Ectodermal cell (in vitro differentiated cells): ENCODE measurements around the gene TOMM34.

Experiments
- H3K27ac ChIP-seq: 2 replicates; pipeline ENCODE4 v1.7.0; 2013; ENCODE audit warnings: mild to moderate bottlenecking, low read depth, low read length; ENCODE audit not compliant: insufficient read depth, poor library complexity, severe bottlenecking
- H3K27me3 ChIP-seq: 2 replicates; pipeline ENCODE4 v1.7.0; 2013; ENCODE audit warnings: mild to moderate bottlenecking, low read length; ENCODE audit not compliant: insufficient read depth, control insufficient read depth, poor library complexity, severe bottlenecking
- H3K36me3 ChIP-seq: one replicate; pipeline ENCODE4 v1.7.0; 2013; ENCODE audit warnings: low read length; ENCODE audit not compliant: control insufficient read depth, insufficient read depth
- H3K4me1 ChIP-seq: one replicate; pipeline ENCODE4 v1.7.0; 2013; ENCODE audit warnings: low read length; ENCODE audit not compliant: control insufficient read depth, insufficient read depth
- H3K4me3 ChIP-seq: 2 replicates; pipeline ENCODE4 v1.7.0; 2013; ENCODE audit warnings: low read depth, low read length, control low read depth; ENCODE audit not compliant: insufficient read depth
- H3K9me3 ChIP-seq: 2 replicates; pipeline ENCODE4 v1.7.0; 2013; ENCODE audit warnings: mild to moderate bottlenecking, low read length, moderate library complexity; ENCODE audit not compliant: control insufficient read depth
- WGBS, 2 experiments: methylation state at CpG; one replicate each; pipeline ENCODE4 v1.1.7; 2013; ENCODE audit warnings: missing lambda C conversion rate in 2 of 2; 5-methylcytosine and 5-hydroxymethylcytosine counted together

The TOMM34 gene

DNA sequence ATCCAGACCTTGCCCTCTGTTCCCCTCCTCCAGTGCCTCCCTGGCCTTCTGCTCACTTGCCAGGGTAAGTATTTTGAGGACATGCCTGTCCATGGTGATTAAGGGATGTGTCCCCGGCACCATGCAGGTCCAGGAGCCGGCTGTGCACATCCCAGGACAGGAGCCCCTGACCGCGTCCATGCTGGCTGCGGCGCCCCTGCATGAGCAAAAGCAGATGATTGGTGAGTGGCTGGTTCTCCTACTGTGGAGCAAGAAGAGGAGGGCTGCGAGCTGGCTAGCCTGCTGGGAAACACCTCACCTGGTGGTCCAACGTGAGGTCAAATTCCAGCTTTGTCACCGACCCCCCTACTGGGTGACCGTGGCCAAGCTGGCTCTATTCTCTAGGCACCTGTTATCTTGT lies 23.7 kb downstream of the TOMM34 start:
- no peaks in the 10 kb centered on the region for H3K4me1 ChIP-seq
- no peak overlapping the region for H3K27ac ChIP-seq
- no peaks in the 10 kb centered on the region for H3K27me3 ChIP-seq
- no peak overlapping the region for H3K4me3 ChIP-seq
- WGBS, 2 experiments, result 93 to 94% methylated on average over 10 of the region's 10 CpGs
- H3K36me3 ChIP-seq, result peaks cover 32% of the 10 kb centered on the region
- H3K9me3 ChIP-seq, result no peaks in the 10 kb centered on the region

GRCh38 chr20:44932916-44933315 lies 27.3 kb downstream of the TOMM34 start:
- WGBS, 2 experiments, result 98 to 99% methylated on average over 8 of the region's 8 CpGs
- H3K4me1 ChIP-seq, result no peaks in the 10 kb centered on the region
- H3K27me3 ChIP-seq, result no peaks in the 10 kb centered on the region
- no peak overlapping the region for H3K27ac ChIP-seq
- no peak overlapping the region for H3K4me3 ChIP-seq
- peaks cover 30% of the 10 kb centered on the region for H3K36me3 ChIP-seq
- no peaks in the 10 kb centered on the region for H3K9me3 ChIP-seq

GRCh38 chr20:44931911-44932310 lies 28.3 kb downstream of the TOMM34 start:
- WGBS, 2 experiments, result 87 to 91% methylated on average over 3 of the region's 3 CpGs
- H3K27ac ChIP-seq, result no peak overlapping the region

GRCh38 chr20:44930517-44931168 lies 29.6 kb downstream of the TOMM34 start:
- H3K27ac ChIP-seq, result no peak overlapping the region
- no peaks in the 10 kb centered on the region for H3K4me1 ChIP-seq
- no peaks in the 10 kb centered on the region for H3K9me3 ChIP-seq
- 94 to 96% methylated on average over 18 of the region's 18 CpGs for WGBS, 2 experiments
- no peak overlapping the region for H3K4me3 ChIP-seq
- no peaks in the 10 kb centered on the region for H3K27me3 ChIP-seq
- peaks cover 24% of the 10 kb centered on the region for H3K36me3 ChIP-seq

More at GRCh38 chr20:44931911-44932310, 28.3 kb downstream of the TOMM34 start:
- no peak overlapping the region for H3K4me3 ChIP-seq
- peaks cover 30% of the 10 kb centered on the region for H3K36me3 ChIP-seq
- no peaks in the 10 kb centered on the region for H3K9me3 ChIP-seq
- H3K4me1 ChIP-seq, result no peaks in the 10 kb centered on the region
- no peaks in the 10 kb centered on the region for H3K27me3 ChIP-seq

DNA sequence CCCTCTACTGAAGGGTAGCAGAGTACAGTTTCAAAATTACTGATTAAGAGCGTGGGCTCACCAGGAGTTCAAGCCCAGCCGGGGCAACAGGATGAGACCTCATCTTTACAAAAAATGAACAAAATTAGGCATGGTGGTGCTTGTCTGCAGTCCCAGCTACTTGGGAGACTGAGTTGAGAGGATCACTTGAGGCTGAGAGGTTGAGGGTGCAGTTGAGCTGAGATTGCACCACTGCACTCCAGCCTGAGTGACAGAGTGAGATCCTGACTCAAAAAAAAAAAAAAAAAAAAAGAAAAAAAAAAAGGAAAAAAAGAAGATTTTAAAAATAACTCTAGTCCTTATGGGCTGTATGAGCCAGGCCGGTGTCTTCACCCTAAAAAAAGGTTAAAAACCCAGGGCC lies 31.6 kb downstream of the TOMM34 start:
- no peaks in the 10 kb centered on the region for H3K27me3 ChIP-seq
- H3K4me3 ChIP-seq, result no peak overlapping the region
- H3K4me1 ChIP-seq, result no peaks in the 10 kb centered on the region
- peaks cover 23% of the 10 kb centered on the region for H3K36me3 ChIP-seq
- WGBS, 2 experiments, result 75 to 78% methylated on average over 3 of the region's 3 CpGs
- no peak overlapping the region for H3K27ac ChIP-seq
- no peaks in the 10 kb centered on the region for H3K9me3 ChIP-seq

- Histone ChIP-seq H3K9me3 (no peaks in the 10 kb centered on the region), H3K4me3 (no peak overlapping the region), H3K4me1 (no peaks in the 10 kb centered on the region), H3K36me3 (peaks cover 12% of the 10 kb centered on the region), H3K27ac (no peak overlapping the region), H3K27me3 (no peaks in the 10 kb centered on the region)
- WGBS, 2 experiments, result 87 to 90% methylated on average over 4 of the region's 4 CpGs
Observed at GRCh38 chr20:44924541-44924940, 35.7 kb downstream of the TOMM34 start.

- peaks cover 17% of the 10 kb centered on the region for H3K36me3 ChIP-seq
- no peak overlapping the region for H3K4me3 ChIP-seq
- H3K4me1 ChIP-seq, result peaks cover 2% of the 10 kb centered on the region
- H3K27me3 ChIP-seq, result no peaks in the 10 kb centered on the region
- no peak overlapping the region for H3K27ac ChIP-seq
- H3K9me3 ChIP-seq, result no peaks in the 10 kb centered on the region
- 96 to 97% methylated on average over 14 of the region's 14 CpGs for WGBS, 2 experiments
Observed at GRCh38 chr20:44921447-44921846, 38.8 kb downstream of the TOMM34 start.

DNA sequence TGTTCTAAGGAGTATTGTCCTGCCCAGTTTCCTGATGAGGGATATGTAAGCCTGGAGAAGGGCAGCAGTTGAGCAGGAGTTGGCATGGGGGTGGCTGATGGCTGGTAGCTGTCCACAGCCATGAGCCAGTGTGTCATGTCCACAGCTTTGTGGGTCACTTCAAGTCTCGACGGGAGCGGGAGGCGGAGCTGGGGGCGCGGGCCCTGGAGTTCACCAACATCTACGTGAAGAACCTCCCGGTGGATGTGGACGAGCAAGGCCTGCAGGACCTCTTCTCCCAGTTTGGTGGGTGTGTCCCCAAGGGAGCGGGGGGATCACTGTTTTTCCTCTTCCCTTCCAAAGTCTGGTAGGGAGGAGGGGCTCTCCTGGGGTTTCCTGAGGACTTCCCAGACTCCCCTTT lies 41.4 kb downstream of the TOMM34 start:
- Histone ChIP-seq H3K9me3 (no peaks in the 10 kb centered on the region), H3K27ac (no peak overlapping the region), H3K4me3 (no peak overlapping the region), H3K4me1 (peaks cover 2% of the 10 kb centered on the region), H3K36me3 (peaks cover 12% of the 10 kb centered on the region), H3K27me3 (no peaks in the 10 kb centered on the region)
- WGBS, 2 experiments, result 95 to 96% methylated on average over 10 of the region's 10 CpGs

DNA sequence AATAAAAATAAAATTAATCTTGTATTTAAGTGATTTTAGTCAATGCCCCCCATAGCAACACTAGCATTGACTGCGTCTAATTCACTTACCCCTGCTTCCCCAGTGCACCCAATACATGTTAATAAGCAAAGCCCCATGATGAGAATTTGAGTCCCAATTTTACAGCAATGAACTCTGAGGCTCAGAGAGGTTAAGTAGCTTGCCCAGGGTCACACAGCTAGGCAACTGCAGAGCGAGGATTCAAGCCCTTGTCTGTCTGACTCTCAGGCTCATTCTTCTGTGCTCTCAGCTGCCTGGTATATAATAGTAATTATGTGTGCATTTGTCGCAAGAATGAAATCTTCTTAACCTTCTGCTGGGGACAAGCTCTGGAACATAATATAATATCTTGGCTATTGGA lies 41.9 kb downstream of the TOMM34 start:
- Histone ChIP-seq H3K27ac (no peak overlapping the region), H3K4me3 (no peak overlapping the region), H3K9me3 (no peaks in the 10 kb centered on the region), H3K27me3 (no peaks in the 10 kb centered on the region), H3K36me3 (peaks cover 12% of the 10 kb centered on the region), H3K4me1 (peaks cover 2% of the 10 kb centered on the region)
- 94% methylated on average over 3 of the region's 3 CpGs for WGBS, 2 experiments

DNA sequence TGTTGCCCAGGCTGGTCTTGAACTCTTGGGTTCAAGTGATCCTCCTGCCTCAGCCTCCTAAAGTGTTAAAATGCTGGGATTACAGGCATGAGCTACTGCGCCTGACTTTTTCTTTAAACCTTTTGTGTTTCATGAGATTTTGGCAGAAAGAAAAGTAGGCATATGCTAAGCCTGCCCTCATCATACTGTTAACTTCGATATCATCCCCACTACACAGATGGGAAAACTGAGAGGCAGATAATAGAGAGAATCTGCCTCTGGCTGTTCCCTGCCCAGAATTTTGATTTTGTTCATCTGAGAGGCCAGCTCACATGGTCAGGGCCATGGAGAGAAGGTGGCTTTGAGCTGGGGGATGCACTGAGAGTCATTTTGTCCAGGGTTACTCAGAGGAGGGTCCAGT lies 42.8 kb downstream of the TOMM34 start:
- peaks cover 2% of the 10 kb centered on the region for H3K4me1 ChIP-seq
- no peak overlapping the region for H3K27ac ChIP-seq
- H3K9me3 ChIP-seq, result no peaks in the 10 kb centered on the region
- peaks cover 12% of the 10 kb centered on the region for H3K36me3 ChIP-seq
- H3K27me3 ChIP-seq, result no peaks in the 10 kb centered on the region
- 82 to 97% methylated on average over 2 of the region's 2 CpGs for WGBS, 2 experiments
- no peak overlapping the region for H3K4me3 ChIP-seq

GRCh38 chr20:44916586-44916985 lies 43.6 kb downstream of the TOMM34 start:
- no peak overlapping the region for H3K4me3 ChIP-seq
- no peaks in the 10 kb centered on the region for H3K9me3 ChIP-seq
- H3K27me3 ChIP-seq, result no peaks in the 10 kb centered on the region
- peaks cover 2% of the 10 kb centered on the region for H3K4me1 ChIP-seq
- WGBS, 2 experiments, result 70 to 73% methylated on average over 12 of the region's 12 CpGs
- H3K27ac ChIP-seq, result no peak overlapping the region
- H3K36me3 ChIP-seq, result peaks cover 12% of the 10 kb centered on the region
